Kidney (tissue), 14 donors: ENCODE results near the gene BRD3OS. TPM values are rescaled to one million over a fixed set of nuclear protein-coding genes. Genes with fewer than 3 reads are reported as not detected.

Source experiments
- DNase-seq, 5 donors: peaks; one replicate each; pipeline ENCODE4 v3.0.0-alpha.2; 2013 to 2020
- FAIRE-seq: peaks from 2 replicates; lab custom pipeline; 2012; peaks lifted over from hg19 to GRCh38; lab: Jason Lieb, UNC
- H3K27ac ChIP-seq, 2 donors: one replicate each; pipeline ENCODE4 v1.7.0; 2013; ENCODE audit warnings: low read depth in 2 of 2, low read length in 2 of 2, inconsistent platforms in 1 of 2
- H3K27me3 ChIP-seq: one replicate; pipeline ENCODE4 v1.7.1; 2013; ENCODE audit warnings: low read length, inconsistent platforms; ENCODE audit not compliant: control insufficient read depth, insufficient read depth
- H3K36me3 ChIP-seq, 3 donors: one replicate each; pipeline versions ENCODE4 v1.7.0 to v1.7.1; 2013; ENCODE audit warnings: low read length in 3 of 3, control low read depth in 1 of 3, inconsistent platforms in 1 of 3; ENCODE audit not compliant: insufficient read depth in 3 of 3, control insufficient read depth in 2 of 3
- H3K4me1 ChIP-seq, 3 donors: one replicate each; pipeline versions ENCODE4 v1.7.0 to v1.7.1; 2013; ENCODE audit warnings: low read length in 3 of 3, inconsistent platforms in 1 of 3, low read depth in 1 of 3; ENCODE audit not compliant: control insufficient read depth in 2 of 3, insufficient read depth in 2 of 3
- H3K4me3 ChIP-seq, 3 donors: one replicate each; pipeline versions ENCODE4 v1.7.0 to v1.8.1; 2013; ENCODE audit warnings: low read length in 3 of 3, control low read depth in 1 of 3, inconsistent platforms in 1 of 3
- H3K9ac ChIP-seq, 3 donors: one replicate each; pipeline versions ENCODE4 v1.7.0 to v1.7.1; 2013; ENCODE audit warnings: low read length in 3 of 3, control low read depth in 1 of 3, inconsistent platforms in 1 of 3
- H3K9me3 ChIP-seq, 3 donors: one replicate each; pipeline versions ENCODE4 v1.7.0 to v1.7.1; 2013; ENCODE audit warnings: low read length in 3 of 3, control low read depth in 1 of 3, inconsistent platforms in 1 of 3; ENCODE audit not compliant: control insufficient read depth in 2 of 3, insufficient read depth in 1 of 3
- intact Hi-C: fragments of 100-400 bp; cut with DNase I; formaldehyde crosslinking; loops from one replicate; pipeline ENCODE4 v1.11.1; 2022
- polyA plus RNA-seq: library from polyadenylated mRNA; stranded (reverse); fragments of 350-450 nt; fragmentation: Illumina TruSeq; extraction: RNeasy Lipid Tissue Mini Kit (QIAGEN cat#74804); gene quantifications from one replicate; pipeline ENCODE4 v1.2.3, GENCODE V29; 2014; ENCODE audit warnings: low read depth, low replicate concordance; ENCODE audit not compliant: insufficient read depth
- total RNA-seq: library from RNA; stranded (reverse); fragmentation: NEBNext Ultra II Directional; extraction: Animal tissue kit (Norgen Biotek cat#: 25700); gene quantifications from one replicate; pipeline ENCODE4 v1.2.1, GENCODE V29; 2021
- TF ChIP-seq, protein P1 (sequence below): IDR thresholded peaks from 3 replicates; pipeline ENCODE4 v1.5.1; 2012; ENCODE audit warnings: mild to moderate bottlenecking, moderate library complexity, borderline replicate concordance; ENCODE audit not compliant: insufficient read depth; ENCODE audit errors: extremely low read depth
- donor health status: control.
- donor health status: control.
- donor health status: control.
- donor health status: control.
- donor health status: control.
- donor health status: DM: yes; HTN: yes; CAD: no.
- donor health status: Normal renal cell carcinoma (clear cell type).

BRD3OS gene
- total and polyA plus RNA-seq, 2 donors from 2014 or later: 16.5 to 24.4 TPM

DNA sequence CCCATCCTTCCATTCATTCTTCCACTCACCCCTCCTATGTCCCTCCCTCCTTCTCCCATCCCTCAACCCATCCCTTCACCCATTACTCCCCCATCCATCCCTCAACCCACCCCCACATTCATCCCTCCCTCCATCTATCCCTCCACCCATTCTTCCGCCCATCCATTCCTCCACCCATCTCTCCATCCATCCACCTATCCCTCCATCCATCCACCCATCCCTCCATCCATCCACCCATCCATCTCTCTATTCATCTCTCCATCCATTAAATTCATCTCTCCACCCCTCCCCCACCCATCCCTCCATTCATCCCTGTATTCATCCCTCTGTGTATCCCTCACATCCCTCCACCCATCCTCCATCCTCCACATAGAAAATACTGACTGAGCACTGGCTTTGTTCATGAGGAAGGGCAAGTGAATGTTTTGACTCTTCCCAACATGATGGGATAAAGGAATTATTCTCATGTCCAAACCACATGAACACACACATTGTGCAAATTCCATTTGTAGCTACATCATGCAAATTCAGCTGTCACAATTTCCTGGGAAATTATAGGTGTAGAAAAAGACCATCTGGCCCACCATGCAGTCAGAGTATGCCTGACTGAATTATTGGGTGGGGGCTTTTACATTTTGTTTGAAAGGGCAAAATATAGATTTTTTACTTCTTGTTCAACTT, 26.2 kb upstream of the BRD3OS start:
- Histone ChIP-seq H3K27me3 (no peaks in the 10 kb centered on the region), H3K4me3 (no peak overlapping the region), H3K36me3 (no peaks in the 10 kb centered on the region), H3K4me1 (peaks cover 0 to 2% (median 2%) of the 10 kb centered on the region in 3 donors), H3K9me3 (no peaks in the 10 kb centered on the region), H3K27ac (no peak overlapping the region), H3K9ac (no peak overlapping the region)
- DNase-seq: no peak
- TF ChIP-seq, protein P1, sequence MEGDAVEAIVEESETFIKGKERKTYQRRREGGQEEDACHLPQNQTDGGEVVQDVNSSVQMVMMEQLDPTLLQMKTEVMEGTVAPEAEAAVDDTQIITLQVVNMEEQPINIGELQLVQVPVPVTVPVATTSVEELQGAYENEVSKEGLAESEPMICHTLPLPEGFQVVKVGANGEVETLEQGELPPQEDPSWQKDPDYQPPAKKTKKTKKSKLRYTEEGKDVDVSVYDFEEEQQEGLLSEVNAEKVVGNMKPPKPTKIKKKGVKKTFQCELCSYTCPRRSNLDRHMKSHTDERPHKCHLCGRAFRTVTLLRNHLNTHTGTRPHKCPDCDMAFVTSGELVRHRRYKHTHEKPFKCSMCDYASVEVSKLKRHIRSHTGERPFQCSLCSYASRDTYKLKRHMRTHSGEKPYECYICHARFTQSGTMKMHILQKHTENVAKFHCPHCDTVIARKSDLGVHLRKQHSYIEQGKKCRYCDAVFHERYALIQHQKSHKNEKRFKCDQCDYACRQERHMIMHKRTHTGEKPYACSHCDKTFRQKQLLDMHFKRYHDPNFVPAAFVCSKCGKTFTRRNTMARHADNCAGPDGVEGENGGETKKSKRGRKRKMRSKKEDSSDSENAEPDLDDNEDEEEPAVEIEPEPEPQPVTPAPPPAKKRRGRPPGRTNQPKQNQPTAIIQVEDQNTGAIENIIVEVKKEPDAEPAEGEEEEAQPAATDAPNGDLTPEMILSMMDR: no peak
- FAIRE-seq: no peak
- intact Hi-C loops: loop anchor here (5.0 kb wide), 1 partner anchor 207 kb away; no protein-coding TSS in a partner anchor

GRCh38 chr9:133999851-134000265, 25.4 kb upstream of the BRD3OS start:
- peak in 1 of 5 donors; percentile 42 for DNase-seq
- no peaks in the 10 kb centered on the region for H3K9me3 ChIP-seq
- no peak overlapping the region for H3K9ac ChIP-seq
- no peak for FAIRE-seq
- TF ChIP-seq, protein P1: no peak
- intact Hi-C loops: loop anchor here (5.0 kb wide), 1 partner anchor 208 kb away; no protein-coding TSS in a partner anchor
- H3K36me3 ChIP-seq: no peaks in the 10 kb centered on the region
- H3K27ac ChIP-seq: no peak overlapping the region
- no peak overlapping the region for H3K4me3 ChIP-seq
- H3K4me1 ChIP-seq: no peaks in the 10 kb centered on the region
- no peaks in the 10 kb centered on the region for H3K27me3 ChIP-seq

- intact Hi-C loops: no loop called here
- Histone ChIP-seq H3K9me3 (no peaks in the 10 kb centered on the region), H3K4me1 (no peaks in the 10 kb centered on the region), H3K9ac (no peak overlapping the region), H3K27me3 (no peaks in the 10 kb centered on the region), H3K27ac (no peak overlapping the region), H3K36me3 (no peaks in the 10 kb centered on the region), H3K4me3 (no peak overlapping the region)
- FAIRE-seq: no peak
- TF ChIP-seq, protein P1: no peak
- peak in 1 of 5 donors; percentile 55 for DNase-seq
These were observed 22.5 kb upstream of the BRD3OS start for GRCh38 chr9:134002796-134003195.

DNA sequence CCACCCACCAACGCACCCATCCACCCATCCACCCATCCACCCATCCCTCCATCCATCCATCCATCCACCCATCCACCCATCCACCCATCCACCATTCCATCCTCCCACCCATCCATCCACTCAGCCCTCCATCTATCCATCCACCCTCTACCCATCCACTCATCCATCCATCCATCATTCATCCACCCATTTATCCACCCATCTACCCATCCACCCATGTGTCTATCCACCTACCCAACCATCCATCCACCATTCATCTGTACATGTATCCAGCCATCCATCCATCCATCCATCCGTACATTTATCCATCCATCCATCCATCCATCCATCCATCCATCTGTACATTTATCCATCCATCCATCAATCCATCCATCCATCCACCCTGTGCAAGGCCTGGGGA, 22.0 kb upstream of the BRD3OS start:
- Histone ChIP-seq H3K4me3 (no peak overlapping the region), H3K36me3 (no peaks in the 10 kb centered on the region), H3K27ac (no peak overlapping the region), H3K27me3 (no peaks in the 10 kb centered on the region), H3K9me3 (no peaks in the 10 kb centered on the region), H3K9ac (no peak overlapping the region), H3K4me1 (no peaks in the 10 kb centered on the region)
- TF ChIP-seq, protein P1: no peak
- intact Hi-C loops: no loop called here
- FAIRE-seq: no peak
- no peak for DNase-seq
